Measurements from ENCODE around the gene RNF31.

GRCh38 chr14:24194186-24194872 lies 47.0 kb downstream of the RNF31 start:
- TF ChIP-seq CTCF (conservative IDR thresholded peaks at IDR 0.05 in 1 of 2, IDR thresholded peaks at IDR 0.05 in 1 of 2; ENCODE audit: extremely low read depth in 1 of 2, insufficient read depth in 1 of 2, low read depth in 1 of 2, low read length in 2 of 2) (no peak), EZH2 (IDR thresholded peaks at IDR 0.05; ENCODE audit: borderline replicate concordance, low read length) (no peak)
